H1 (cell line): ENCODE data around the gene FAM53A. TPM values are rescaled to one million over a fixed set of nuclear protein-coding genes. Genes with fewer than 3 reads are reported as not detected.

Experiments
- CTCF ChIA-PET: fragments of 300-600 bp; sonication (Branson Sonifier 250); formaldehyde crosslinking; loops from one replicate; lab custom pipeline; 2021; ENCODE audit not compliant: partially characterized antibody; lab: Charles Lee
- POLR2A ChIA-PET: fragments of 300-600 bp; sonication (Branson Sonifier 250); formaldehyde crosslinking; loops from one replicate; lab custom pipeline; 2021; ENCODE audit warnings: inconsistent platforms; ENCODE audit not compliant: partially characterized antibody; lab: Charles Lee
- DNase-seq, 2 experiments: peaks; one replicate each; pipeline versions ENCODE4 v3.0.0 to v3.0.0-alpha.2; 2010 to 2022; ENCODE audit warnings: low spot score in 2 of 2, low read depth in 1 of 2, mixed read lengths in 1 of 2
- FAIRE-seq: peaks from 2 replicates; lab custom pipeline; 2011; peaks lifted over from hg19 to GRCh38; lab: Jason Lieb, UNC
- H2AFZ ChIP-seq: 2 replicates; pipeline ENCODE4 v1.8.1; 2012; ENCODE audit warnings: low read length, inconsistent platforms
- H2AK5ac ChIP-seq: 2 replicates; pipeline ENCODE4 v1.6.1; 2013; ENCODE audit warnings: low read depth, low read length
- H2BK120ac ChIP-seq: replicated peaks from 2 replicates; pipeline ENCODE3; 2013; ENCODE audit warnings: low read depth, low read length, inconsistent platforms
- H2BK12ac ChIP-seq: 2 replicates; pipeline ENCODE4 v1.6.1; 2013; ENCODE audit warnings: low read depth, low read length
- H2BK15ac ChIP-seq: 2 replicates; pipeline ENCODE4 v1.6.1; 2013; ENCODE audit warnings: low read length
- H2BK20ac ChIP-seq: 2 replicates; pipeline ENCODE4 v1.6.1; 2013; ENCODE audit warnings: low read length
- H2BK5ac ChIP-seq: 2 replicates; pipeline ENCODE4 v1.6.1; 2013; ENCODE audit warnings: low read depth, low read length
- H3K14ac ChIP-seq: 2 replicates; pipeline ENCODE4 v1.6.1; 2013; ENCODE audit warnings: inconsistent platforms; ENCODE audit not compliant: insufficient read length
- H3K18ac ChIP-seq: 2 replicates; pipeline ENCODE4 v1.6.1; 2013; ENCODE audit warnings: low read length; ENCODE audit errors: extremely low read depth
- H3K23ac ChIP-seq: 2 replicates; pipeline ENCODE4 v1.6.1; 2013; ENCODE audit warnings: inconsistent platforms; ENCODE audit not compliant: insufficient read length
- H3K23me2 ChIP-seq: 2 replicates; pipeline ENCODE4 v1.6.1; 2013; ENCODE audit warnings: low read depth, low read length
- H3K27ac ChIP-seq: 2 replicates; pipeline ENCODE4 v1.6.1; 2011; ENCODE audit warnings: low read depth, low read length, inconsistent platforms
- H3K27me3 ChIP-seq, 4 experiments: replicated peaks in 1 of 4; 1 replicate in 1 of 4; 2 replicates in 3 of 4; pipeline versions ENCODE4 v1.6.1 to v1.8.1; 2011 to 2013; ENCODE audit warnings: low read length in 3 of 4, mild to moderate bottlenecking in 3 of 4, inconsistent platforms in 2 of 4, mixed read lengths in 2 of 4, moderate library complexity in 1 of 4; ENCODE audit not compliant: control insufficient read depth in 3 of 4, insufficient read depth in 3 of 4; ENCODE audit errors: extremely low read depth in 1 of 4
- H3K36me3 ChIP-seq, 4 experiments: 2 replicates each; pipeline versions ENCODE4 v1.6.1 to v1.8.1; 2011 to 2013; ENCODE audit warnings: mild to moderate bottlenecking in 4 of 4, low read length in 3 of 4, moderate library complexity in 2 of 4, control low read depth in 1 of 4, inconsistent platforms in 1 of 4; ENCODE audit not compliant: insufficient read depth in 4 of 4, control insufficient read depth in 2 of 4
- H3K4ac ChIP-seq: replicated peaks from 2 replicates; pipeline ENCODE3; 2013; ENCODE audit warnings: low read length, low read depth, mixed read lengths, inconsistent platforms; ENCODE audit not compliant: insufficient read length
- H3K4me1 ChIP-seq, 4 experiments: replicated peaks in 1 of 4; 1 replicate in 1 of 4; 2 replicates in 3 of 4; pipeline versions ENCODE4 v1.6.1 to v1.8.1; 2011 to 2013; ENCODE audit warnings: low read length in 3 of 4, inconsistent platforms in 2 of 4, mixed read lengths in 1 of 4; ENCODE audit not compliant: insufficient read depth in 4 of 4, control insufficient read depth in 3 of 4
- H3K4me2 ChIP-seq, 2 experiments: 2 replicates each; pipeline versions ENCODE4 v1.6.1 to v1.8.1; 2011 to 2013; ENCODE audit warnings: low read depth in 2 of 2, low read length in 2 of 2, control low read depth in 1 of 2, inconsistent platforms in 1 of 2, mild to moderate bottlenecking in 1 of 2; ENCODE audit not compliant: insufficient read depth in 1 of 2
- H3K4me3 ChIP-seq, 4 experiments: fragments of 200-600, 300-600 bp in 1 of 4; sonication (generic), shearing (Covaris generic), sonication (Bioruptor Twin) in 1 of 4; 2 replicates each; pipeline versions ENCODE4 v1.5.1 to v1.8.1; 2011 to 2016; ENCODE audit warnings: low read length in 4 of 4, low read depth in 3 of 4, control low read depth in 2 of 4, inconsistent platforms in 2 of 4, mild to moderate bottlenecking in 2 of 4, mixed read lengths in 1 of 4, moderate library complexity in 1 of 4; ENCODE audit not compliant: insufficient read depth in 2 of 4; ENCODE audit errors: extremely low read depth in 1 of 4
- H3K56ac ChIP-seq: replicated peaks from 2 replicates; pipeline ENCODE3; 2013; ENCODE audit warnings: low read depth, mild to moderate bottlenecking, mixed read lengths, low read length, inconsistent platforms; ENCODE audit not compliant: insufficient read length
- H3K79me1 ChIP-seq: 2 replicates; pipeline ENCODE4 v1.6.1; 2013; ENCODE audit warnings: low read depth, low read length, control low read depth
- H3K79me2 ChIP-seq, 2 experiments: 2 replicates each; pipeline versions ENCODE4 v1.6.1 to v1.8.1; 2012 to 2013; ENCODE audit warnings: low read length in 2 of 2, mild to moderate bottlenecking in 2 of 2, inconsistent platforms in 1 of 2; ENCODE audit not compliant: insufficient read depth in 2 of 2, control insufficient read depth in 1 of 2
- H3K9ac ChIP-seq, 4 experiments: replicated peaks in 1 of 4; 1 replicate in 1 of 4; 2 replicates in 3 of 4; pipeline versions ENCODE4 v1.6.1 to v1.8.1; 2011 to 2013; ENCODE audit warnings: low read depth in 3 of 4, low read length in 3 of 4, control low read depth in 2 of 4, mild to moderate bottlenecking in 2 of 4, moderate library complexity in 2 of 4, inconsistent platforms in 1 of 4; ENCODE audit errors: extremely low read depth in 1 of 4
- H3K9me3 ChIP-seq, 2 experiments: 2 replicates each; pipeline versions ENCODE4 v1.6.1 to v1.8.1; 2012 to 2013; ENCODE audit warnings: mild to moderate bottlenecking in 2 of 2, moderate library complexity in 2 of 2, control low read depth in 1 of 2, inconsistent platforms in 1 of 2, low read depth in 1 of 2, low read length in 1 of 2, mixed read lengths in 1 of 2; ENCODE audit not compliant: insufficient read depth in 2 of 2
- H4K20me1 ChIP-seq, 2 experiments: replicated peaks in 1 of 2; 2 replicates each; pipeline versions ENCODE3 to v1.8.1; 2011 to 2013; ENCODE audit warnings: inconsistent platforms in 2 of 2, low read length in 2 of 2, mild to moderate bottlenecking in 1 of 2; ENCODE audit not compliant: insufficient read depth in 2 of 2, control insufficient read depth in 1 of 2
- H4K5ac ChIP-seq: 2 replicates; pipeline ENCODE4 v1.6.1; 2013; ENCODE audit warnings: low read length, low read depth, mixed read lengths, inconsistent platforms; ENCODE audit not compliant: insufficient read length
- H4K8ac ChIP-seq: 2 replicates; pipeline ENCODE4 v1.8.0; 2013; ENCODE audit warnings: mild to moderate bottlenecking, moderate library complexity, low read length, inconsistent platforms; ENCODE audit not compliant: insufficient read depth; ENCODE audit errors: extremely low read depth
- H4K91ac ChIP-seq: replicated peaks from 2 replicates; pipeline ENCODE3; 2013; ENCODE audit warnings: low read length, mixed read lengths, inconsistent platforms; ENCODE audit not compliant: insufficient read length
- ATF3 ChIP-seq: IDR thresholded peaks from 2 replicates; pipeline ENCODE4 v1.6.1; 2011; ENCODE audit warnings: low read depth, mild to moderate bottlenecking, low read length; ENCODE audit not compliant: insufficient read depth
- CREB1 ChIP-seq: IDR thresholded peaks from 2 replicates; pipeline ENCODE4 v1.6.1; 2012; ENCODE audit warnings: inconsistent platforms
- E2F6 ChIP-seq: IDR thresholded peaks from 2 replicates; pipeline ENCODE4 v1.6.1; 2012; ENCODE audit warnings: inconsistent platforms
- JUN ChIP-seq: IDR thresholded peaks from 2 replicates; pipeline ENCODE4 v1.6.1; 2011; ENCODE audit warnings: low read depth, mild to moderate bottlenecking, improper control_type of control experiment, low read length
- PHF8 ChIP-seq: fragments of 200-600 bp; sonication (generic); conservative IDR thresholded peaks from 2 replicates; pipeline ENCODE4 v1.7.1; 2012; ENCODE audit warnings: low read depth, mild to moderate bottlenecking, inconsistent platforms, low read length, moderate library complexity
- POLR2AphosphoS5 ChIP-seq: IDR thresholded peaks from 2 replicates; pipeline ENCODE4 v1.6.1; 2011; ENCODE audit warnings: low read depth, low read length
- RAD21 ChIP-seq, 2 experiments: IDR thresholded peaks in 1 of 2; conservative IDR thresholded peaks in 1 of 2; 2 replicates each; pipeline ENCODE4 v1.6.1; 2011; ENCODE audit warnings: low read depth in 2 of 2, low read length in 2 of 2, improper control_type of control experiment in 1 of 2, inconsistent platforms in 1 of 2, mild to moderate bottlenecking in 1 of 2, moderate library complexity in 1 of 2
- RBBP5 ChIP-seq: IDR thresholded peaks from 2 replicates; pipeline ENCODE4 v1.7.1; 2012; ENCODE audit warnings: low read depth, mild to moderate bottlenecking, inconsistent platforms, low read length, moderate library complexity, borderline replicate concordance
- SAP30 ChIP-seq: fragments of 300-600 bp; sonication (generic); IDR thresholded peaks from 2 replicates; pipeline ENCODE4 v1.7.1; 2012; ENCODE audit warnings: low read length, moderate library complexity, mild to moderate bottlenecking, inconsistent platforms; ENCODE audit not compliant: insufficient read depth, insufficient replicate concordance
- SP1 ChIP-seq: IDR thresholded peaks from 2 replicates; pipeline ENCODE4 v1.6.1; 2011; ENCODE audit warnings: low read depth, low read length
- TAF1 ChIP-seq: IDR thresholded peaks from 2 replicates; pipeline ENCODE4 v1.6.1; 2011; ENCODE audit warnings: mild to moderate bottlenecking, low read depth, low read length
- TAF7 ChIP-seq: optimal IDR thresholded peaks from 2 replicates; pipeline ENCODE3; 2011; ENCODE audit warnings: low read depth, mild to moderate bottlenecking, inconsistent platforms, low read length, moderate library complexity, borderline replicate concordance
- YY1 ChIP-seq: IDR thresholded peaks from 2 replicates; pipeline ENCODE4 v1.6.1; 2011; ENCODE audit warnings: low read depth, mild to moderate bottlenecking, low read length
- WGBS, 2 experiments: shearing (Covaris generic) in 1 of 2; methylation state at CpG; one replicate each; pipeline versions ENCODE4 v1.1.6 to v1.1.7; 2013 to 2015; ENCODE audit warnings: low lambda C conversion rate in 2 of 2, mixed read lengths in 2 of 2, inconsistent platforms in 1 of 2, low coverage in 1 of 2, missing lambda C conversion rate in 1 of 2; ENCODE audit not compliant: insufficient replicate concordance in 2 of 2, insufficient coverage in 1 of 2, insufficient read length in 1 of 2; ENCODE audit errors: extremely low coverage in 1 of 2, missing lambda C conversion rate in 1 of 2; 5-methylcytosine and 5-hydroxymethylcytosine counted together
- polyA plus RNA-seq, 7 experiments: library from polyadenylated mRNA; depleted of rRNA in 3 of 7; stranded (reverse) in 5 of 7; unstranded in 2 of 7; fragments of >200 nt in 5 of 7; fragments of 200-250 nt in 2 of 7; gene quantifications; 1 replicate in 5 of 7; 2 replicates in 1 of 7; 4 replicates in 1 of 7; pipeline versions ENCODE4 v1.2.1 to v1.2.3, GENCODE V29; 2011 to 2013; ENCODE audit warnings: missing spikeins in 2 of 7, mixed read lengths in 2 of 7
- total RNA-seq: library from RNA; stranded (reverse); fragmentation: NEBNext Ultra II Directional; extraction: Animal tissue kit (Norgen Biotek cat#: 25700); gene quantifications from 2 replicates; pipeline ENCODE4 v1.2.1, GENCODE V29; 2021

The FAM53A gene
- total and polyA plus RNA-seq, 2 of the 8 experiments (the other 6 are each of a cell fraction or from before 2014, with no cell fraction given), result 1.9 to 2.0 TPM

- H3K23me2 ChIP-seq, result peaks cover 10% of the 10 kb centered on the region; the same call in 1 of the 2 replicates
- TF ChIP-seq JUN, result no peak
- no peak for TF ChIP-seq YY1
- no peak for TF ChIP-seq CREB1
- TF ChIP-seq E2F6, result no peak
- TF ChIP-seq RAD21 (IDR thresholded peaks at IDR 0.05 in 1 of 2, conservative IDR thresholded peaks at IDR 0.05 in 1 of 2; ENCODE audit: low read depth in 2 of 2, low read length in 2 of 2), result no peak
- TF ChIP-seq RBBP5, result no peak
- TF ChIP-seq PHF8, result no peak
- no peak for TF ChIP-seq SP1
- no peak for TF ChIP-seq POLR2AphosphoS5
- TF ChIP-seq TAF1, result no peak
- TF ChIP-seq ATF3, result no peak
- TF ChIP-seq TAF7, result no peak
- TF ChIP-seq SAP30, result no peak
- TF ChIP-seq, all 59 proteins: peak for 0
- no peak overlapping the region for H2BK20ac ChIP-seq
- no peaks in the 10 kb centered on the region for H3K27me3 ChIP-seq
- no peak overlapping the region for H2BK12ac ChIP-seq
- H2BK15ac ChIP-seq, result no peak overlapping the region
- H3K14ac ChIP-seq, result no peak overlapping the region
- no peak overlapping the region for H3K9ac ChIP-seq
- H3K23ac ChIP-seq, result no peak overlapping the region
- no peak overlapping the region for H2AFZ ChIP-seq
- no peak overlapping the region for H3K4ac ChIP-seq
- H3K36me3 ChIP-seq, result no peaks in the 10 kb centered on the region; a peak in 1 of 8 replicates
- H3K18ac ChIP-seq, result no peak overlapping the region
- H3K4me2 ChIP-seq, result no peak overlapping the region
- H3K4me3 ChIP-seq, result no peak overlapping the region
- DNase-seq (no peak), FAIRE-seq (no peak)
- H3K56ac ChIP-seq, result no peak overlapping the region
- peak overlapping the region; percentile 79; the same call in 1 of the 2 replicates for H4K8ac ChIP-seq
- ChIA-PET POLR2A (no interaction called here), CTCF (interaction anchor here (1.2 to 2.6 kb wide), 2 partner anchors 12 to 27 kb away, joined by 3 to 9 read pairs; no protein-coding TSS in a partner anchor)
- H3K79me1 ChIP-seq, result no peaks in the 10 kb centered on the region
- H2BK5ac ChIP-seq, result no peak overlapping the region
- H4K20me1 ChIP-seq, result peaks cover 0 to 10% of the 10 kb centered on the region in 2 experiments
- WGBS, 2 experiments, result 95% methylated on average over 17 of the region's 19 CpGs; no CpG with 5 or more reads in 1 of the 2 experiments
- H4K91ac ChIP-seq, result no peak overlapping the region
- peaks cover 0 to 3% (median 2%) of the 10 kb centered on the region in 4 experiments; a peak in 2 of 7 replicates for H3K4me1 ChIP-seq
- H3K79me2 ChIP-seq, result no peaks in the 10 kb centered on the region
- H3K27ac ChIP-seq, result no peak overlapping the region
- H3K9me3 ChIP-seq, result peaks cover 0 to 1% of the 10 kb centered on the region in 2 experiments; a peak in 1 of 4 replicates
- H2BK120ac ChIP-seq, result no peak overlapping the region
- no peak overlapping the region for H2AK5ac ChIP-seq
- H4K5ac ChIP-seq, result no peak overlapping the region
Observed at GRCh38 chr4:1656986-1657385, 27.1 kb downstream of the FAM53A start.
